Neural progenitor cell (in vitro differentiated cells): ENCODE measurements around the gene RELL1. TPM values are rescaled to one million over a fixed set of nuclear protein-coding genes. Genes with fewer than 3 reads are reported as not detected.

Experiments used
- DNase-seq: peaks from one replicate; pipeline ENCODE4 v3.0.0-alpha.2; 2016; ENCODE audit warnings: low spot score
- H2AFZ ChIP-seq: fragments of 200-600 bp; sonication (generic); replicated peaks from 2 replicates; pipeline ENCODE4 v1.6.1; 2016; ENCODE audit warnings: antibody characterized with exemption
- H3F3A ChIP-seq: fragments of 200-600 bp; sonication (generic); 2 replicates; pipeline ENCODE4 v1.6.1; 2016; ENCODE audit warnings: antibody characterized with exemption, low read depth
- H3K27ac ChIP-seq: fragments of 200-600 bp; sonication (generic); 2 replicates; pipeline ENCODE4 v1.5.1; 2016; ENCODE audit warnings: mild to moderate bottlenecking
- H3K27me3 ChIP-seq: fragments of 200-600 bp; sonication (generic); 2 replicates; pipeline ENCODE4 v1.6.1; 2016; ENCODE audit warnings: mild to moderate bottlenecking, moderate library complexity
- H3K36me3 ChIP-seq: fragments of 200-600 bp; sonication (generic); 2 replicates; pipeline ENCODE4 v1.5.1; 2016
- H3K4me1 ChIP-seq: fragments of 200-600 bp; sonication (generic); 2 replicates; pipeline ENCODE4 v1.6.1; 2016; ENCODE audit warnings: mixed run types
- H3K4me2 ChIP-seq: fragments of 200-600 bp; sonication (generic); 2 replicates; pipeline ENCODE4 v1.6.1; 2016
- H3K4me3 ChIP-seq: fragments of 200-600 bp; sonication (generic); 2 replicates; pipeline ENCODE4 v1.5.1; 2016
- H3K79me2 ChIP-seq: fragments of 200-600 bp; sonication (generic); 2 replicates; pipeline ENCODE4 v1.6.1; 2016; ENCODE audit warnings: low read depth
- H3K9ac ChIP-seq: fragments of 200-600 bp; sonication (generic); 2 replicates; pipeline ENCODE4 v1.6.1; 2016
- H3K9me3 ChIP-seq: fragments of 200-600 bp; sonication (generic); 2 replicates; pipeline ENCODE4 v1.5.1; 2016; ENCODE audit warnings: low read depth
- H4K20me1 ChIP-seq: fragments of 200-600 bp; sonication (generic); 2 replicates; pipeline ENCODE4 v1.6.1; 2016; ENCODE audit warnings: low read depth
- H3K27ac Mint-ChIP-seq: 3 replicates; pipeline ENCODE4 v1.8.0; 2021; ENCODE audit warnings: mixed read lengths
- H3K27me3 Mint-ChIP-seq: 2 replicates; pipeline ENCODE4 v1.8.0; 2022; ENCODE audit warnings: low read depth, mild to moderate bottlenecking, inconsistent platforms, moderate library complexity, mixed read lengths; ENCODE audit not compliant: insufficient read depth
- H3K36me3 Mint-ChIP-seq: 3 replicates; pipeline ENCODE4 v1.8.0; 2021; ENCODE audit warnings: mixed read lengths
- H3K4me1 Mint-ChIP-seq: 3 replicates; pipeline ENCODE4 v1.8.0; 2021; ENCODE audit warnings: mixed read lengths
- H3K4me3 Mint-ChIP-seq: 3 replicates; pipeline ENCODE4 v1.8.0; 2021; ENCODE audit warnings: mild to moderate bottlenecking, moderate library complexity, mixed read lengths
- H3K9me3 Mint-ChIP-seq: 3 replicates; pipeline ENCODE4 v1.8.0; 2020; ENCODE audit warnings: mixed read lengths
- CTCF ChIP-seq: fragments of 200-600 bp; sonication (generic); IDR thresholded peaks from 2 replicates; pipeline ENCODE4 v1.5.1; 2017; ENCODE audit warnings: antibody characterized with exemption, mild to moderate bottlenecking
- EZH2 ChIP-seq: fragments of 200-600 bp; sonication (generic); IDR thresholded peaks from 2 replicates; pipeline ENCODE4 v1.6.1; 2017; ENCODE audit warnings: antibody characterized with exemption, mild to moderate bottlenecking, moderate library complexity
- EZH2phosphoT487 ChIP-seq: fragments of 200-600 bp; sonication (generic); IDR thresholded peaks from 2 replicates; pipeline ENCODE4 v1.6.1; 2017; ENCODE audit warnings: antibody characterized with exemption
- total RNA-seq: library from RNA; depleted of rRNA; stranded (reverse); fragments of >200 nt; gene quantifications from 2 replicates; pipeline ENCODE4 v1.2.3, GENCODE V29; 2015; ENCODE audit warnings: low replicate concordance

RELL1 gene
- total RNA-seq, 1 donor from 2014 or later, result 12.1 TPM

- no peak for TF ChIP-seq EZH2
- no peak for TF ChIP-seq EZH2phosphoT487
- no peak for TF ChIP-seq CTCF
- Mint-ChIP-seq H3K9me3 (peaks cover 3% of the 10 kb centered on the region), H3K36me3 (peaks cover 5% of the 10 kb centered on the region), H3K27ac (peak overlapping the region; percentile 69), H3K4me1 (peaks cover 31% of the 10 kb centered on the region), H3K4me3 (peak overlapping the region; percentile 88), H3K27me3 (peaks cover 2% of the 10 kb centered on the region)
- Histone ChIP-seq H3K27ac (no peak overlapping the region), H2AFZ (peak overlapping the region; percentile 59), H3K27me3 (peaks cover 17% of the 10 kb centered on the region), H4K20me1 (peaks cover 7% of the 10 kb centered on the region), H3K36me3 (no peaks in the 10 kb centered on the region), H3K9me3 (no peaks in the 10 kb centered on the region), H3K4me2 (peak overlapping the region; percentile 72), H3K79me2 (no peaks in the 10 kb centered on the region), H3K4me1 (peaks cover 12% of the 10 kb centered on the region), H3K9ac (no peak overlapping the region), H3F3A (peaks cover 9% of the 10 kb centered on the region), H3K4me3 (no peak overlapping the region)
- no peak for DNase-seq
These were observed 1.5 kb upstream of the RELL1 start for GRCh38 chr4:37687681-37688080.

- Histone ChIP-seq H3K4me3 (peak overlapping the region; percentile 46), H3F3A (peaks cover 9% of the 10 kb centered on the region), H4K20me1 (peaks cover 7% of the 10 kb centered on the region), H3K9ac (no peak overlapping the region), H3K27ac (no peak overlapping the region), H3K79me2 (no peaks in the 10 kb centered on the region), H3K4me1 (peaks cover 12% of the 10 kb centered on the region), H3K36me3 (no peaks in the 10 kb centered on the region), H3K4me2 (peak overlapping the region; percentile 72), H3K27me3 (peaks cover 17% of the 10 kb centered on the region), H2AFZ (peak overlapping the region; percentile 59), H3K9me3 (no peaks in the 10 kb centered on the region)
- Mint-ChIP-seq H3K9me3 (no peaks in the 10 kb centered on the region), H3K27ac (peak overlapping the region; percentile 83), H3K27me3 (peaks cover 2% of the 10 kb centered on the region), H3K4me1 (peaks cover 36% of the 10 kb centered on the region), H3K36me3 (peaks cover 5% of the 10 kb centered on the region), H3K4me3 (peak overlapping the region; percentile 88)
- TF ChIP-seq EZH2 (no peak), EZH2phosphoT487 (no peak), CTCF (no peak)
- DNase-seq, result peak; percentile 18
These were observed 1.0 kb upstream of the RELL1 start for GRCh38 chr4:37687194-37687562.

- Mint-ChIP-seq H3K9me3 (no peaks in the 10 kb centered on the region), H3K27me3 (no peaks in the 10 kb centered on the region), H3K4me3 (peak overlapping the region; percentile 90), H3K4me1 (peaks cover 40% of the 10 kb centered on the region), H3K36me3 (peaks cover 5% of the 10 kb centered on the region), H3K27ac (no peak overlapping the region)
- H3K9me3 ChIP-seq, result no peaks in the 10 kb centered on the region
- H3K27ac ChIP-seq, result no peak overlapping the region
- TF ChIP-seq EZH2, result no peak
- TF ChIP-seq EZH2phosphoT487, result peak; percentile 55
- H3F3A ChIP-seq, result peaks cover 9% of the 10 kb centered on the region
- peaks cover 17% of the 10 kb centered on the region for H3K27me3 ChIP-seq
- H3K9ac ChIP-seq, result peak overlapping the region; percentile 53
- DNase-seq, result peak; percentile 77
- no peaks in the 10 kb centered on the region for H3K36me3 ChIP-seq
- H3K79me2 ChIP-seq, result no peaks in the 10 kb centered on the region
- H3K4me1 ChIP-seq, result peaks cover 12% of the 10 kb centered on the region
- H3K4me2 ChIP-seq, result peak overlapping the region; percentile 89
- peak overlapping the region; percentile 79 for H3K4me3 ChIP-seq
- peak overlapping the region; percentile 86 for H2AFZ ChIP-seq
- peaks cover 7% of the 10 kb centered on the region for H4K20me1 ChIP-seq
These were observed 278 bp downstream of the RELL1 start for GRCh38 chr4:37685823-37686372.

- no peak overlapping the region for H3K27ac ChIP-seq
These were observed 884 bp downstream of the RELL1 start for GRCh38 chr4:37685161-37685822.

More at GRCh38 chr4:37685161-37685822, 884 bp downstream of the RELL1 start:
- Histone ChIP-seq H3K4me3 (peak overlapping the region; percentile 79), H3K36me3 (no peaks in the 10 kb centered on the region), H3K79me2 (no peaks in the 10 kb centered on the region), H3K9me3 (no peaks in the 10 kb centered on the region), H2AFZ (peak overlapping the region; percentile 86), H4K20me1 (peaks cover 7% of the 10 kb centered on the region), H3K4me1 (peaks cover 12% of the 10 kb centered on the region), H3F3A (peaks cover 9% of the 10 kb centered on the region), H3K9ac (no peak overlapping the region), H3K27me3 (peaks cover 17% of the 10 kb centered on the region), H3K4me2 (peak overlapping the region; percentile 89)
- Mint-ChIP-seq H3K9me3 (peaks cover 2% of the 10 kb centered on the region), H3K36me3 (peaks cover 5% of the 10 kb centered on the region), H3K27me3 (no peaks in the 10 kb centered on the region), H3K4me1 (peaks cover 40% of the 10 kb centered on the region), H3K4me3 (peak overlapping the region; percentile 90), H3K27ac (no peak overlapping the region)
- TF ChIP-seq EZH2phosphoT487, result no peak
- TF ChIP-seq EZH2, result peak; percentile 39
- DNase-seq, result peak; percentile 16
